Heart left ventricle (tissue), 13 donors: ENCODE measurements around the gene CMA1.

Experiments used
- POLR2A ChIP-seq, 2 donors: fragments of 450-650 bp; IDR thresholded peaks; one replicate each; pipeline ENCODE4 v1.6.1; 2017; ENCODE audit warnings: antibody characterized with exemption in 2 of 2, mild to moderate bottlenecking in 2 of 2, moderate library complexity in 2 of 2
- TF ChIP-seq, protein P1 (sequence below), 12 donors: fragments of 200-600 bp; sonication (generic) in 4 of 12; IDR thresholded peaks; one replicate each; pipeline versions ENCODE4 v1.5.0 to v1.8.0; 2018 to 2022; ENCODE audit warnings: antibody characterized with exemption in 12 of 12, mild to moderate bottlenecking in 5 of 12
- donor health status: ischemic (EF 13 %, LVEDD 7.1; RV severe dilation, severe dysfunction).
- donor health status: DM: no; HTN: yes; CAD: no.
- donor health status: DM: no; HTN: no; CAD: no.
- donor health status: ischemic (EF 25% LVEDD 6.9; RV normal size, moderate dysfunction).
- donor health status: ischemic (EF 25% LVEDD 5.7; RV mildly dilated, moderate dysfunction).
- donor health status: ischemic (EF 35%, LVEDD 5.7; RV mildly dilated, moderate dysfunction).
- donor health status: nonischemic (EF 11% LVEDD 7.7; RV severe dilation, severe dysfunction).
- donor health status: DM: yes; HTN: yes; CAD: no.
- donor health status: PGD.
- donor health status: ischemic (EF 29% LVEDD 5.4; RV normal size, mild dysfunction).
- donor health status: nonischemic (EF 23%, LVEDD 6.1; RV moderate dilation, normal function).

DNA sequence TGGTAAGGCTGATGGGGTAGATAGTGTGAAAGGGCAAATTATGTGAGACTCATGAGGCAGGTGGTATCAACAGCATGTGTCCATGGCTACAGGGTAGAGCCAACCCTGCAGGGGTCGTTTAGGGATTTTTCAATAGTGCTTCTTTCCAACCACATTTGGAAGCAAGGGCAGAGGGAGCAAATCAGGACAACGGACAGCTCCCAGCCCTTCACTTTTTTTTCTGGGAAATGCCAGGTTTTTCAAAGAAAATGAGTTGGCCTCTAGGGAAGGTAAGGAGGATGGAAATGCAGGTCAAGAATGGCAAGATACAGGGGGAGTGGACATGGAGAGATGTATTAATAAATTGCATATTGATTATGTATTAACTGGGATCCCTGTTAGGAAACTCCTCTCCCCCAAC lies 4.9 kb upstream of the CMA1 start:
- TF ChIP-seq POLR2A (IDR thresholded peaks at IDR 0.05) = no peak
- TF ChIP-seq, protein P1, sequence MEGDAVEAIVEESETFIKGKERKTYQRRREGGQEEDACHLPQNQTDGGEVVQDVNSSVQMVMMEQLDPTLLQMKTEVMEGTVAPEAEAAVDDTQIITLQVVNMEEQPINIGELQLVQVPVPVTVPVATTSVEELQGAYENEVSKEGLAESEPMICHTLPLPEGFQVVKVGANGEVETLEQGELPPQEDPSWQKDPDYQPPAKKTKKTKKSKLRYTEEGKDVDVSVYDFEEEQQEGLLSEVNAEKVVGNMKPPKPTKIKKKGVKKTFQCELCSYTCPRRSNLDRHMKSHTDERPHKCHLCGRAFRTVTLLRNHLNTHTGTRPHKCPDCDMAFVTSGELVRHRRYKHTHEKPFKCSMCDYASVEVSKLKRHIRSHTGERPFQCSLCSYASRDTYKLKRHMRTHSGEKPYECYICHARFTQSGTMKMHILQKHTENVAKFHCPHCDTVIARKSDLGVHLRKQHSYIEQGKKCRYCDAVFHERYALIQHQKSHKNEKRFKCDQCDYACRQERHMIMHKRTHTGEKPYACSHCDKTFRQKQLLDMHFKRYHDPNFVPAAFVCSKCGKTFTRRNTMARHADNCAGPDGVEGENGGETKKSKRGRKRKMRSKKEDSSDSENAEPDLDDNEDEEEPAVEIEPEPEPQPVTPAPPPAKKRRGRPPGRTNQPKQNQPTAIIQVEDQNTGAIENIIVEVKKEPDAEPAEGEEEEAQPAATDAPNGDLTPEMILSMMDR (IDR thresholded peaks at IDR 0.05) = no peak
